Heart right ventricle (tissue), 16 donors: Measurements from ENCODE around the gene POPDC2. TPM values are rescaled to one million over a fixed set of nuclear protein-coding genes. Genes with fewer than 3 reads are reported as not detected.
A peak's percentile ranks its signal among the peaks of the same experiment; 100 is the strongest.

Experiments
- ATAC-seq, 8 donors: fragments of 200-7000 bp; cut with Tn5 transposase; one replicate each; pipeline ENCODE4 v1.9.1; 2020; ENCODE audit warnings: mild to moderate bottlenecking in 8 of 8, moderate library complexity in 8 of 8, moderate number of reproducible peaks in 1 of 8
- DNase-seq, 2 donors: peaks; one replicate each; pipeline ENCODE4 v3.0.0-alpha.2; 2020
- H3K27ac ChIP-seq, 10 donors: fragments of 200-600 bp; sonication (generic) in 2 of 10; one replicate each; pipeline versions ENCODE4 v1.5.0 to v1.8.0; 2020 to 2022; ENCODE audit warnings: mild to moderate bottlenecking in 3 of 10
- H3K27me3 ChIP-seq, 7 donors: fragments of 200-600 bp; one replicate each; pipeline ENCODE4 v1.8.0; 2021 to 2022; ENCODE audit warnings: mild to moderate bottlenecking in 2 of 7
- H3K36me3 ChIP-seq, 9 donors: fragments of 200-600 bp; sonication (generic) in 1 of 9; one replicate each; pipeline versions ENCODE4 v1.5.0 to v1.8.0; 2020 to 2022; ENCODE audit warnings: mild to moderate bottlenecking in 2 of 9
- H3K4me1 ChIP-seq, 9 donors: fragments of 200-600 bp; sonication (generic) in 1 of 9; one replicate each; pipeline versions ENCODE4 v1.5.0 to v1.8.0; 2020 to 2022; ENCODE audit warnings: mild to moderate bottlenecking in 4 of 9
- H3K4me3 ChIP-seq, 10 donors: fragments of 200-600 bp; sonication (generic) in 2 of 10; one replicate each; pipeline versions ENCODE4 v1.5.0 to v1.8.0; 2020 to 2022; ENCODE audit warnings: mild to moderate bottlenecking in 7 of 10, moderate library complexity in 2 of 10
- H3K9me3 ChIP-seq, 11 donors: fragments of 200-600 bp in 10 of 11; sonication (generic) in 2 of 11; one replicate each; pipeline versions ENCODE4 v1.5.0 to v1.8.0; 2013 to 2022; ENCODE audit warnings: mild to moderate bottlenecking in 2 of 11, control low read depth in 1 of 11, moderate library complexity in 1 of 11
- CTCF ChIP-seq, 9 donors: fragments of 200-600 bp; sonication (generic) in 2 of 9; IDR thresholded peaks; one replicate each; pipeline versions ENCODE4 v1.5.0 to v1.8.0; 2021 to 2022; ENCODE audit warnings: antibody characterized with exemption in 9 of 9, mild to moderate bottlenecking in 5 of 9, moderate library complexity in 1 of 9
- WGBS, 2 donors: extraction: QIAGEN DNeasy Blood & Tissue Kit; methylation state at CpG; one replicate each; pipeline ENCODE4 v1.1.7; 2013; ENCODE audit warnings: inconsistent platforms in 1 of 2; 5-methylcytosine and 5-hydroxymethylcytosine counted together
- intact Hi-C, 10 donors: fragments of 100-400 bp; cut with DNase I; formaldehyde crosslinking; loops; one replicate each; pipeline versions ENCODE4 v1.11.1 to v1.14.2; 2022
- polyA plus RNA-seq, 2 donors: library from polyadenylated mRNA; stranded (reverse); fragments of 200-250 nt; gene quantifications; one replicate each; pipeline ENCODE4 v1.2.3, GENCODE V29; 2013
- total RNA-seq, 10 donors: library from RNA; stranded (reverse); fragmentation: NEBNext Ultra II Directional in 3 of 10; extraction: Animal tissue kit (Norgen Biotek cat#: 25700) in 3 of 10; gene quantifications; one replicate each; pipeline versions ENCODE4 v1.2.1 to v1.2.4, GENCODE V29; 2021 to 2023
- donor health status: Arrhythmogenic right ventricular cardiomyopathy.
- donor health status: ischemic (EF 13 %, LVEDD 7.1; RV severe dilation, severe dysfunction).
- donor health status: healthy with polysubstance abuse.
- donor health status: DM: no; HTN: yes; CAD: no.
- donor health status: DM: no; HTN: no; CAD: no.
- donor health status: ischemic (EF 25% LVEDD 6.9; RV normal size, moderate dysfunction).
- donor health status: ischemic (EF 25% LVEDD 5.7; RV mildly dilated, moderate dysfunction).
- donor health status: healthy.
- donor health status: DM: yes; HTN: yes; CAD: no.
- donor health status: Ischemic cardiomyopathy.
- donor health status: ischemic (EF 35%, LVEDD 5.7; RV mildly dilated, moderate dysfunction).
- donor health status: nonischemic (EF 11% LVEDD 7.7; RV severe dilation, severe dysfunction).
- donor health status: DM: yes; HTN: yes; CAD: no.
- donor health status: PGD.
- donor health status: ischemic (EF 29% LVEDD 5.4; RV normal size, mild dysfunction).
- donor health status: nonischemic (EF 23%, LVEDD 6.1; RV moderate dilation, normal function).

The POPDC2 gene
- total and polyA plus RNA-seq, 12 donors, result 351 to 928 (median 732) TPM

- WGBS, 2 donors, result 91% methylated on average over 22 of the region's 22 CpGs
- DNase-seq, result no peak
- no peak for ATAC-seq
- no peak for TF ChIP-seq CTCF (IDR thresholded peaks at IDR 0.05)
- H3K9me3 ChIP-seq, result peaks cover 0 to 6% (median 0%) of the 10 kb centered on the region in 11 donors
- H3K27me3 ChIP-seq, result no peaks in the 10 kb centered on the region
- no peaks in the 10 kb centered on the region for H3K36me3 ChIP-seq
- no peak overlapping the region for H3K4me3 ChIP-seq
- H3K27ac ChIP-seq, result peak overlapping the region in 4 of 10 donors; percentile 3 to 48 (median 21)
- intact Hi-C loops, result no loop called here
- H3K4me1 ChIP-seq, result peaks cover 0 to 31% (median 15%) of the 10 kb centered on the region in 9 donors
Observed at GRCh38 chr3:119700920-119701734, 40.7 kb upstream of the POPDC2 start.

- no peak for TF ChIP-seq CTCF (IDR thresholded peaks at IDR 0.05)
- Histone ChIP-seq H3K27me3 (no peaks in the 10 kb centered on the region), H3K9me3 (peaks cover 0 to 6% (median 0%) of the 10 kb centered on the region in 11 donors), H3K4me3 (no peak overlapping the region), H3K36me3 (no peaks in the 10 kb centered on the region), H3K4me1 (peaks cover 0 to 31% (median 15%) of the 10 kb centered on the region in 9 donors), H3K27ac (peak overlapping the region in 5 of 10 donors; percentile 3 to 65 (median 48))
- ATAC-seq (no peak), DNase-seq (peak in 1 of 2 donors; percentile 20)
- 82 to 89% methylated on average over 4 of the region's 4 CpGs for WGBS, 2 donors
- intact Hi-C loops, result no loop called here
Observed at GRCh38 chr3:119700269-119700919, 40.0 kb upstream of the POPDC2 start.

- peaks cover 0 to 6% (median 0%) of the 10 kb centered on the region in 11 donors for H3K9me3 ChIP-seq
- H3K4me3 ChIP-seq, result no peak overlapping the region
- no peak overlapping the region for H3K27ac ChIP-seq
- no peaks in the 10 kb centered on the region for H3K27me3 ChIP-seq
- no peaks in the 10 kb centered on the region for H3K36me3 ChIP-seq
- no peak for DNase-seq
- no peak for TF ChIP-seq CTCF (IDR thresholded peaks at IDR 0.05)
- 80 to 90% methylated on average over 5 of the region's 5 CpGs for WGBS, 2 donors
- peaks cover 0 to 21% (median 7%) of the 10 kb centered on the region in 9 donors for H3K4me1 ChIP-seq
- no peak for ATAC-seq
- intact Hi-C loops, result loop anchor here in 1 of 10 donors (10.0 kb wide), 1 partner anchor 423 kb away; no protein-coding TSS in a partner anchor
Observed at GRCh38 chr3:119697394-119697793, 37.0 kb upstream of the POPDC2 start.

GRCh38 chr3:119695480-119695879 lies 35.1 kb upstream of the POPDC2 start:
- no peak for DNase-seq
- Histone ChIP-seq H3K4me3 (no peak overlapping the region), H3K9me3 (no peaks in the 10 kb centered on the region), H3K4me1 (peaks cover 0 to 8% (median 3%) of the 10 kb centered on the region in 9 donors), H3K27ac (no peak overlapping the region), H3K27me3 (no peaks in the 10 kb centered on the region), H3K36me3 (no peaks in the 10 kb centered on the region)
- WGBS, 2 donors, result 91 to 95% methylated on average over 2 of the region's 2 CpGs
- TF ChIP-seq CTCF (IDR thresholded peaks at IDR 0.05), result no peak
- intact Hi-C loops, result loop anchor here in 1 of 10 donors (10.0 kb wide), 1 partner anchor 421 kb away; no protein-coding TSS in a partner anchor
- no peak for ATAC-seq
